ENCODE data around the gene TADA2A. TPM values are rescaled to one million over a fixed set of nuclear protein-coding genes. Genes with fewer than 3 reads are reported as not detected.

The TADA2A gene
- total RNA-seq, 4 donors from 2014 or later = 17.6 to 74.1 (median 23.5) TPM

DNA sequence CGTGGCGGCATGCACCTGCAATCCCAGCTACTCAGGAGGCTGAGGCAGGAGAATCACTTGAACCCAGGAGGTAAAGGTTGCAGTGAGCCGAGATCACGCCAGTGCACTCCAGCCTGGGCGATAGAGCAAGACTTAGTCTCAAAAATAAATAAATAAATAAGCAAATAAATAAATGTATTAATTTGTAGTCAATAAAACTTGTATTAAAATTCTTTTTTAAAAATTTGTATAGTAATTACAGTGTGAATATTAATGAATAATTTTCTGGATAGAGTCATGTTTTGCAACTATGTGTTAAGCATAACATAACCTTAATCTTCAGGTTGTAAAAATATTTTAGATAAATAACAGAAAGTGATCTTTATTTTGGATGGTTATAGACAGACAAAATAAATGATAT lies 55.8 kb downstream of the TADA2A start:
- no peak overlapping the region for H3K4me3 ChIP-seq
- no peaks in the 10 kb centered on the region for H3K27me3 ChIP-seq
- WGBS, 2 donors = 94 to 98% methylated on average over 5 of the region's 5 CpGs
- peaks cover 0 to 83% (median 5%) of the 10 kb centered on the region in 3 donors for H3K36me3 ChIP-seq
- H3K9me3 ChIP-seq = no peaks in the 10 kb centered on the region
- no peak for TF ChIP-seq EP300 (IDR thresholded peaks at IDR 0.05)
- TF ChIP-seq POLR2A (IDR thresholded peaks at IDR 0.05) = no peak
- TF ChIP-seq, protein P1, sequence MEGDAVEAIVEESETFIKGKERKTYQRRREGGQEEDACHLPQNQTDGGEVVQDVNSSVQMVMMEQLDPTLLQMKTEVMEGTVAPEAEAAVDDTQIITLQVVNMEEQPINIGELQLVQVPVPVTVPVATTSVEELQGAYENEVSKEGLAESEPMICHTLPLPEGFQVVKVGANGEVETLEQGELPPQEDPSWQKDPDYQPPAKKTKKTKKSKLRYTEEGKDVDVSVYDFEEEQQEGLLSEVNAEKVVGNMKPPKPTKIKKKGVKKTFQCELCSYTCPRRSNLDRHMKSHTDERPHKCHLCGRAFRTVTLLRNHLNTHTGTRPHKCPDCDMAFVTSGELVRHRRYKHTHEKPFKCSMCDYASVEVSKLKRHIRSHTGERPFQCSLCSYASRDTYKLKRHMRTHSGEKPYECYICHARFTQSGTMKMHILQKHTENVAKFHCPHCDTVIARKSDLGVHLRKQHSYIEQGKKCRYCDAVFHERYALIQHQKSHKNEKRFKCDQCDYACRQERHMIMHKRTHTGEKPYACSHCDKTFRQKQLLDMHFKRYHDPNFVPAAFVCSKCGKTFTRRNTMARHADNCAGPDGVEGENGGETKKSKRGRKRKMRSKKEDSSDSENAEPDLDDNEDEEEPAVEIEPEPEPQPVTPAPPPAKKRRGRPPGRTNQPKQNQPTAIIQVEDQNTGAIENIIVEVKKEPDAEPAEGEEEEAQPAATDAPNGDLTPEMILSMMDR (IDR thresholded peaks at IDR 0.05) = no peak
- no peaks in the 10 kb centered on the region for H3K4me1 ChIP-seq
- DNase-seq (ENCODE audit: low spot score in 2 of 2) = no peak
- H3K27ac ChIP-seq = no peak overlapping the region

DNA sequence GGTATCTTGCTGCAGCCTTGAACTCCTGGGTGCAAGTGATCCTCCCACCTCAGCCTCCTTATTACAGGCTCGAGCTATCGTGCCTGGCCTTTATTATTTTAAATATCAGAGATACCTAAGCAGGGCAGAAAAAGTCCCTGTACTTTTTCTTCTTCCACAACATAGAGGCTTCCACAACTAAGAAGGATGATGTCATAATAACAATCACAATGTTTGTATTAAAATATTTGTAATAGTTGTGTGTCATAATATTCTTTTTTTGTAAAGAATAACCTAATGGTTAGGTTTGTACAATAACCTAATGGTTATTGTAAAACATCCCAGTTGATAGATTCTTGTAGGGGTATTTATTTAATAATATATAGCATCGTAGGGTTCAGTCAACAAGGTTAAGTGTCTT lies 56.4 kb downstream of the TADA2A start:
- no peak overlapping the region for H3K27ac ChIP-seq
- no peak overlapping the region for H3K4me3 ChIP-seq
- no peak for DNase-seq (ENCODE audit: low spot score in 2 of 2)
- TF ChIP-seq EP300 (IDR thresholded peaks at IDR 0.05) (no peak), POLR2A (IDR thresholded peaks at IDR 0.05) (no peak)
- TF ChIP-seq, protein P1 (IDR thresholded peaks at IDR 0.05) = no peak
- no peaks in the 10 kb centered on the region for H3K9me3 ChIP-seq
- WGBS, 2 donors = 92 to 95% methylated on average over 3 of the region's 3 CpGs
- peaks cover 0 to 88% (median 5%) of the 10 kb centered on the region in 3 donors for H3K36me3 ChIP-seq
- H3K4me1 ChIP-seq = no peaks in the 10 kb centered on the region
- no peaks in the 10 kb centered on the region for H3K27me3 ChIP-seq

DNA sequence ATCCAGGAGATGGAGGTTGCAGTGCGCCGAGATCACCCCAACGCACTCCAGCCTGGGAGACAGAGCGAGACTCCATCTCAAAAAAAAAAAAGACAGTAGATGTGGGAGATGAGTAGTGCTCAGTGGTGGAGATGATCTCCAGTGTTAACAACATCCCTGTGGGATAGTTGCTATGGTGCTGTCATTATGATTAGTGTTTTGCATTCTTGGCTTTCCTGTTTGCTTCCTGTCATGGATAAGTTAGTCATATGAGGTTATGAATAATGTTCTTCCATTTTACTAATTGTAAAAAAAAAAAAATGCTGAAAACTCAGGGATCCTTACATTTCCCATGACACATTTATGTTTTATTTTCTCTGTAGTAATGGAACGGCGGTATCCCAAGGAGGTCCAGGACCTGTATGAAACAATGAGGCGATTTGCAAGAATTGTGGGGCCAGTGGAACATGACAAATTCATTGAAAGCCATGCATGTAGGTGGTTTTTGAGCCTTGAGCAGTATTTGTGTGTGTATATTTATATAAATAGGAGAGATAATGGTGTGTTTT lies 58.5 kb downstream of the TADA2A start:
- 90 to 97% methylated on average over 7 of the region's 7 CpGs for WGBS, 2 donors
- TF ChIP-seq EP300 (IDR thresholded peaks at IDR 0.05) = no peak
- no peak for TF ChIP-seq POLR2A (IDR thresholded peaks at IDR 0.05)
- TF ChIP-seq, protein P1 (IDR thresholded peaks at IDR 0.05) = no peak
- Histone ChIP-seq H3K9me3 (no peaks in the 10 kb centered on the region), H3K27me3 (no peaks in the 10 kb centered on the region), H3K4me1 (no peaks in the 10 kb centered on the region), H3K36me3 (peaks cover 0 to 91% (median 5%) of the 10 kb centered on the region in 3 donors), H3K27ac (no peak overlapping the region), H3K4me3 (no peak overlapping the region)
- no peak for DNase-seq (ENCODE audit: low spot score in 2 of 2)

DNA sequence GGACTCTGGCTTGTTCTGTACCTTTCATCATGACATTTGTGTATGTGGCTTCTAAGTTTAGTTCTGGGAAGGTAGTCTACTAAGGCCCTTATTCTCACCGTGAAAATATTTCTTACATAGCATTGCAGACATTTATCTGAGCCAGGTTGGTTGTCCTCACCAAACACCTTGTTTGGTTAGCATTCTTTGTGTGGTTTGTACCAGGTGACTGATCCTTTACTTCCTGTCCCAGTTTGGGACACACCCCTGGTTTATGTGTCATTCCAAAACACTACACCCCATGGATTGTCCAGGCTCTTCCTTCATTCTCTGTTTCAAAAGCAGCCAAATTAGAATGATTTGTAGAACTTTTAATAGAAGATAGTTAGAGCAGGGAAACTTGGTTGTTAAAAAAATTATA lies 59.8 kb downstream of the TADA2A start:
- WGBS, 2 donors = 93 to 100% methylated on average over 1 of the region's 1 CpG
- peaks cover 0 to 94% (median 5%) of the 10 kb centered on the region in 3 donors for H3K36me3 ChIP-seq

DNA sequence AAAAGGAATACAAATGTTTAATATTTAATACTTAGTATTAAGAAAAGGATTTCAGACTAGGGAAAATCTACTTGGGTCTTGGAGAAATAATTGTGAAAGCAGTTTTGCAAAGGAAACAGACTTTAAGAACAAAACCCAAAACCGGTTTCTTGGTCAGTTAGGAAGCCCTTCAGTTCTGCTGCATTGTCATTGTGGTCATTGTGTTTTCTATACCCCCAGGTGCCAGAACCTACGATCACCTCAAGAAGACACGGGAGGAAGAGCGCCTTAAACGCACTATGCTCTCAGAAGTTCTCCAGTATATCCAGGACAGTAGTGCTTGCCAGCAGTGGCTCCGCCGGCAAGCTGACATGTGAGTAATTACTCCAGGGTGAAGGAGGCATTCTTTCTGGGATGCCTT lies 63.5 kb downstream of the TADA2A start:
- Histone ChIP-seq H3K4me3 (no peak overlapping the region), H3K4me1 (no peaks in the 10 kb centered on the region), H3K27ac (no peak overlapping the region), H3K9me3 (no peaks in the 10 kb centered on the region), H3K36me3 (peaks cover 0 to 99% (median 0%) of the 10 kb centered on the region in 3 donors), H3K27me3 (no peaks in the 10 kb centered on the region)
- TF ChIP-seq EP300 (IDR thresholded peaks at IDR 0.05) = no peak
- TF ChIP-seq, protein P1 (IDR thresholded peaks at IDR 0.05) = no peak
- TF ChIP-seq POLR2A (IDR thresholded peaks at IDR 0.05) = no peak
- WGBS, 2 donors = 88 to 93% methylated on average over 7 of the region's 7 CpGs
- no peak for DNase-seq (ENCODE audit: low spot score in 2 of 2)

More for the DNA sequence above, 59.8 kb downstream of the TADA2A start:
- DNase-seq (ENCODE audit: low spot score in 2 of 2) = no peak
- H3K9me3 ChIP-seq = no peaks in the 10 kb centered on the region
- H3K4me1 ChIP-seq = no peaks in the 10 kb centered on the region
- H3K27me3 ChIP-seq = no peaks in the 10 kb centered on the region
- H3K4me3 ChIP-seq = no peak overlapping the region
- no peak overlapping the region for H3K27ac ChIP-seq
- TF ChIP-seq EP300 (IDR thresholded peaks at IDR 0.05) = no peak
